GM21360 (cell line): ENCODE data around the gene NELFB.
"Not testable (repeated sequence)": the region's sequence is repeated elsewhere in the genome, so short reads cannot be mapped to it uniquely, and the experiment has no call there.

Experiments
- ATAC-seq: cut with Tn5 transposase; IDR thresholded peaks from one replicate; pipeline ENCODE4 v1.9.1; 2021; ENCODE audit warnings: mild to moderate bottlenecking, moderate library complexity; ENCODE audit not compliant: unreplicated experiment

NELFB gene

GRCh38 chr9:137234055-137234697 lies 21.0 kb upstream of the NELFB start:
- ATAC-seq, result no peak

- ATAC-seq, result no peak
Measured at GRCh38 chr9:137234758-137235423, 20.2 kb upstream of the NELFB start.

GRCh38 chr9:137235424-137236237 lies 19.5 kb upstream of the NELFB start:
- no peak for ATAC-seq

- ATAC-seq, result no peak
Measured at GRCh38 chr9:137236238-137236935, 18.7 kb upstream of the NELFB start.

- no peak for ATAC-seq
Measured at GRCh38 chr9:137236936-137237421, 18.1 kb upstream of the NELFB start.

- no peak for ATAC-seq
Measured at GRCh38 chr9:137237759-137238726, 17.1 kb upstream of the NELFB start.

- not testable (repeated sequence) for ATAC-seq
Measured at GRCh38 chr9:137239541-137240200, 15.5 kb upstream of the NELFB start.

- ATAC-seq, result peak; percentile 19
Measured at GRCh38 chr9:137240318-137240840, 14.7 kb upstream of the NELFB start.

GRCh38 chr9:137240841-137241489 lies 14.2 kb upstream of the NELFB start, which contains the start of gene TUBB4B:
TSS of gene TUBB4B (plus strand) at chr9:137241287. CDS start at chr9:137241361, 74 bp downstream.
- ATAC-seq, result peak; percentile 71

GRCh38 chr9:137241490-137242268 lies 13.4 kb upstream of the NELFB start:
- peak; percentile 1 for ATAC-seq

GRCh38 chr9:137242269-137243203 lies 12.6 kb upstream of the NELFB start:
- no peak for ATAC-seq

GRCh38 chr9:137243266-137243625 lies 11.9 kb upstream of the NELFB start:
- ATAC-seq, result not testable (repeated sequence)

- no peak for ATAC-seq
Measured at GRCh38 chr9:137243626-137244485, 11.3 kb upstream of the NELFB start.

GRCh38 chr9:137244486-137245449 lies 10.4 kb upstream of the NELFB start:
- ATAC-seq, result no peak
